Left ventricle myocardium inferior (tissue), 1 donor: ENCODE data around the gene LIN7B. TPM values are rescaled to one million over a fixed set of nuclear protein-coding genes. Genes with fewer than 3 reads are reported as not detected.
"Not testable (repeated sequence)": the region's sequence is repeated elsewhere in the genome, so short reads cannot be mapped to it uniquely, and the experiment has no call there.

ENCODE experiments used
- DNase-seq: peaks from one replicate; pipeline ENCODE4 v3.0.0-alpha.2; 2020
- H3K27ac ChIP-seq: fragments of 200-600 bp; replicated peaks from 2 replicates; pipeline ENCODE4 v1.8.0; 2021
- H3K27me3 ChIP-seq: fragments of 200-600 bp; 2 replicates; pipeline ENCODE4 v1.8.0; 2021; ENCODE audit warnings: low read depth
- H3K36me3 ChIP-seq: fragments of 200-600 bp; 2 replicates; pipeline ENCODE4 v1.8.0; 2021
- H3K4me1 ChIP-seq: fragments of 200-600 bp; 2 replicates; pipeline ENCODE4 v1.8.0; 2021
- H3K4me3 ChIP-seq: fragments of 200-600 bp; 2 replicates; pipeline ENCODE4 v1.8.0; 2021; ENCODE audit warnings: mild to moderate bottlenecking, moderate library complexity
- H3K9me3 ChIP-seq: fragments of 200-600 bp; replicated peaks from 2 replicates; pipeline ENCODE4 v1.8.0; 2021
- intact Hi-C: fragments of 100-400 bp; cut with micrococcal nuclease; formaldehyde crosslinking; loops from one replicate; pipeline ENCODE4 v1.11.0; 2022
- total RNA-seq: library from RNA; stranded (reverse); fragmentation: NEBNext Ultra II Directional; extraction: Animal tissue kit (Norgen Biotek cat#: 25700); gene quantifications from one replicate; pipeline ENCODE4 v1.2.1, GENCODE V29; 2021
- TF ChIP-seq, protein P1 (sequence below): fragments of 200-600 bp; IDR thresholded peaks from 2 replicates; pipeline ENCODE4 v1.8.0; 2021; ENCODE audit warnings: antibody characterized with exemption, mild to moderate bottlenecking, borderline replicate concordance
- donor health status: DM: no; HTN: yes; CAD: no; lungs with severe emphysema.

The LIN7B gene
- total RNA-seq, 1 donor from 2014 or later = 23.4 TPM

DNA sequence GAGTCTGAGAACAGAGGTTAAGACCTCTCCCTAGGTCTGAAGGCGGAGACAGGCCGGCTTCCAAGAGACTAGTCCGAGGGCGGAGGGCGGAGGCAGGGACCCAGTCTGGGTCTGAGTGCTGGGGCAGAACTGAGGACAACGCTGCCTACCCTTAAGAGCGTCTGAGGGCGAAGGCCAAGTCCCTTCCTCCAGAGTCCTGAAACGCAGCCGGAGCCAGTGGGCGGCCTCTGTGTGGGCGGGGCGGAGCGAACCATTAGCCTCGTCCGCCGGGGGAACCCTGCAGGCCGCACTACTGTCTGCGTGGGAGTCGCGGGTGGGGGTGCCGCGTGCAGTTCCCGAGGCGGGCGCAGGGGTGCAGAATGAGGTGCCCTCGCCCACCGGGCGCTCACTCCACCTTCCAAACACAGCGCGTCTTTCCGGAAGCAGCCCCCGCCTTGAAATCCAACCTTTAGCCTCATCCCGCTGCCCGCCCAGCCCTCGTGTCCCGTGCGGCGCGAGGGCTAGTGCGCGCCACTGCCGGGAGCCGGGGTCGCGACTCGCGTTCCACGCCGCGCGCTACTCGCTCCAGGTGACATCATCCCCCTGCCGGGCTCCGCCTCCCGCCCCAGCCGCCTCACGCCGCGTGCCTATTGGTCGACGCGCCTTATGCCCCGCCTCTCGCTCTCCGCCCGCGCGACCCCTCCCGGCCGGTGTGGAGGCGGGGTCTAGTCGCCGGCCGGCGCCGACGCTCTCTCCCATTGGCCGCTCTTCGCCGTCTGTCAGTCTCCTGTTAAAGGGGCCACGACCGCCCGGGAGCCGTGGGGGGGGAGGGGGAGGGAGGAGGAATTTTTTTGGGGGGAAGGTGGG is 4.6 kb downstream of the LIN7B start, which contains the start of gene C19orf73:
Gene C19orf73 (minus strand): TSS at position 579 of the 846 bp plus-strand sequence. CDS start 121 bp downstream, at position 458.
- TF ChIP-seq, protein P1, sequence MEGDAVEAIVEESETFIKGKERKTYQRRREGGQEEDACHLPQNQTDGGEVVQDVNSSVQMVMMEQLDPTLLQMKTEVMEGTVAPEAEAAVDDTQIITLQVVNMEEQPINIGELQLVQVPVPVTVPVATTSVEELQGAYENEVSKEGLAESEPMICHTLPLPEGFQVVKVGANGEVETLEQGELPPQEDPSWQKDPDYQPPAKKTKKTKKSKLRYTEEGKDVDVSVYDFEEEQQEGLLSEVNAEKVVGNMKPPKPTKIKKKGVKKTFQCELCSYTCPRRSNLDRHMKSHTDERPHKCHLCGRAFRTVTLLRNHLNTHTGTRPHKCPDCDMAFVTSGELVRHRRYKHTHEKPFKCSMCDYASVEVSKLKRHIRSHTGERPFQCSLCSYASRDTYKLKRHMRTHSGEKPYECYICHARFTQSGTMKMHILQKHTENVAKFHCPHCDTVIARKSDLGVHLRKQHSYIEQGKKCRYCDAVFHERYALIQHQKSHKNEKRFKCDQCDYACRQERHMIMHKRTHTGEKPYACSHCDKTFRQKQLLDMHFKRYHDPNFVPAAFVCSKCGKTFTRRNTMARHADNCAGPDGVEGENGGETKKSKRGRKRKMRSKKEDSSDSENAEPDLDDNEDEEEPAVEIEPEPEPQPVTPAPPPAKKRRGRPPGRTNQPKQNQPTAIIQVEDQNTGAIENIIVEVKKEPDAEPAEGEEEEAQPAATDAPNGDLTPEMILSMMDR = peak; percentile 32
- intact Hi-C loops = no loop called here
- H3K4me1 ChIP-seq = peaks cover 46% of the 10 kb centered on the region

DNA sequence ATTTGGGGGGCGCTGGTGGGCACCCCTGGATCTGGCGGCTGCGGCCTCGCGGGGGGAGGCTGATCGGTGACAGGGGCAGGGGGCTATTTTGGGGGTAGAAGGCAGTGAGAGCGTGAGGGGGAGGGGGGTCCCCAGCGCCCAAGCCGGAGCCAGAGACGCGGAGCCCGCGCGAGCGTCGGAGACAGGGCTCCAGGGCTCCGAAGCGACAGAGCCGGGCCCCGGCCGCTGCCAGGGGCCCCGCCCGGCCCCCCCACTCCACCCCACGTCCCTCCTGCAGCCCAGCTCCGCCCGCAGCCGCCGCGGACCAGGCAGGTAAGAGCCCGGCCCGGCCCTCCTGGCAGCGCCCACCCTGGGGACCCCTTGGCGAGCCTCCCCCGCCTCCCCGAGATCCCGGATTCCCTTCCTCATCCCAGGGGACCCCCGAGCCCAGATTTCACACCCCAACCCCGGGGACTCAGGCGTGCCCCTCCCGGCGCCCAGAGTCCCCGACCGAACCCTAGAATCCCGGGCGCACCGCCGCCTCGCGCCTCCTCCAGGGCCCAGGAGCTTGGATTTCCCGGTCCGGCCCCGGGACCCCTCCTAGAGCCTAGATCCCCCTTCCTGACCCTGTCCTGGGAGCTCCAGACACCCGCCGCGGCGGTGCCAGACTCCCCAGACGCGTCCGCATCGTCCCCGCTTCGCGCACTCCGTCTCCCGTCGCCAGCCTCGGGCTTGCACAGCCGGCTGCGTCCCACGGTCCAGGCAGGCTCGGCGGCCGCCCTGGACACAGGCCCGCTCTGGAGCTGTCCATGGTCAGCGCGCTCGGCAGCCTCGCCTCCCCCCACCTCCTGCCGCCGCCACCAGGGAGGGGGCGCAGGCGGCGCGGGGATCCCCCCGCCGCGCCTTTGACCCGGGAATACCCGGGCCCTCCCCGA is 5.5 kb downstream of the LIN7B start, which contains the start of gene PPFIA3:
Gene PPFIA3 (plus strand): TSS at position 134 of the 914 bp plus-strand sequence. CDS start 8,330 bp downstream, outside the sequence.
- H3K27ac ChIP-seq = peak within 1 kb of the TSS; percentile 99
- TF ChIP-seq, protein P1 = no peak
- H3K4me3 ChIP-seq = peak within 1 kb of the TSS; percentile 75
- no peaks in the 10 kb centered on the region for H3K36me3 ChIP-seq
- no peaks in the 10 kb centered on the region for H3K9me3 ChIP-seq
- no peaks in the 10 kb centered on the region for H3K27me3 ChIP-seq
- intact Hi-C loops = no loop called here
- peak; percentile 76 for DNase-seq
- peaks cover 38% of the 10 kb centered on the region for H3K4me1 ChIP-seq

More for the DNA sequence above, 4.6 kb downstream of the LIN7B start, which contains the start of gene C19orf73:
- Histone ChIP-seq H3K27me3 (no peaks in the 10 kb centered on the region), H3K9me3 (no peaks in the 10 kb centered on the region), H3K36me3 (no peaks in the 10 kb centered on the region), H3K27ac (peak within 1 kb of the TSS; percentile 99), H3K4me3 (peak within 1 kb of the TSS; percentile 75)
- DNase-seq = peak; percentile 96

DNA sequence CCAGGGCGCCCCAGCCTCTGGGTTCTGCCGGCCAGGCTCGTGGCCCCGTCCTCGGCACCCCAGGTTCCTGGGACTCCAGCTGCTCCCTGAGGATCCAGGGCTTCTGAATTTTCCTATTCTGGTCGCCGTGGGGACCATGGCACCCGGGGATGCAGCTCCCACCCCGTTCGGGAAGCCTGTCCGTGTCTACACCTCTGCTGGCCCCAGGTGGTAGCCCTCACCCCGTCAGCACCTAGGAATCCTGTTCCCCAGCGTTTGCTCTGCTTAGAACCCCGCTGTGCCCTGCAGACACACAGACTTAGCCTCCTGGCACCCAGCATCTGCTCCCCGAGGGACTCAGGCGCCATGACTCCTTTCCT is 6.1 kb downstream of the LIN7B start:
- no peak overlapping the region for H3K27ac ChIP-seq
- H3K4me3 ChIP-seq = peak overlapping the region; percentile 75
- TF ChIP-seq, protein P1 = no peak

GRCh38 chr19:49120868-49121267 is 6.7 kb downstream of the LIN7B start:
- no peak for DNase-seq
- TF ChIP-seq, protein P1 = no peak
- Histone ChIP-seq H3K4me1 (peaks cover 35% of the 10 kb centered on the region), H3K27ac (no peak overlapping the region), H3K9me3 (no peaks in the 10 kb centered on the region), H3K36me3 (no peaks in the 10 kb centered on the region), H3K4me3 (no peak overlapping the region), H3K27me3 (no peaks in the 10 kb centered on the region)
- intact Hi-C loops = no loop called here

More for the DNA sequence above, 6.1 kb downstream of the LIN7B start:
- no peaks in the 10 kb centered on the region for H3K9me3 ChIP-seq
- no peak for DNase-seq
- intact Hi-C loops = no loop called here
- peaks cover 34% of the 10 kb centered on the region for H3K4me1 ChIP-seq
- no peaks in the 10 kb centered on the region for H3K27me3 ChIP-seq
- no peaks in the 10 kb centered on the region for H3K36me3 ChIP-seq

DNA sequence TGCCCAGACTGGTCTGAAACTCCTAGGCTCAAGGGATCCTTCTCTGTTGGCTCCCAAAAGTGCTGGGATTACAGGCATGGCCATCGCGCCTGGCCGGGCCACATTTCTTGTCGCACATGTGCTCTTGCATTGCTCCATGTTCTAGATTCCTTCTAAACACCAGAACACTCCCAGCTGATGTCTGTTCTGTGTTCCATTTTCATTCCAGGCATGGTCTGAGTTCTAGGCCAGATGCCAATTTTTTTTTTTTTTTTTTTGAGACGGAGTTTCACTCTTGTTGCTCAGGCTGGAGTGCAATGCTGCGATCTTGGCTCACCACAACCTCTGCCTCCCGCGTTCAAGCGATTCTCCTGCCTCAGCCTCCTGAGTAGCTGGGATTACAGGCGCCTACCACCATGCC is 7.7 kb downstream of the LIN7B start:
- H3K27me3 ChIP-seq, intact Hi-C loops, H3K27ac ChIP-seq, H3K36me3 ChIP-seq, H3K4me3 ChIP-seq, H3K9me3 ChIP-seq, DNase-seq: not testable (repeated sequence)
- peaks cover 35% of the 10 kb centered on the region for H3K4me1 ChIP-seq

GRCh38 chr19:49123285-49123684 is 9.1 kb downstream of the LIN7B start:
- H3K4me1 ChIP-seq = peaks cover 30% of the 10 kb centered on the region
- H3K27me3 ChIP-seq, H3K27ac ChIP-seq, intact Hi-C loops, H3K9me3 ChIP-seq, H3K36me3 ChIP-seq, H3K4me3 ChIP-seq, DNase-seq: not testable (repeated sequence)
